ENCODE results near the gene LPAR3. TPM values are rescaled to one million over a fixed set of nuclear protein-coding genes. Genes with fewer than 3 reads are reported as not detected.

LPAR3 gene
- total RNA-seq, 1 experiment from 2014 or later: not detected

DNA sequence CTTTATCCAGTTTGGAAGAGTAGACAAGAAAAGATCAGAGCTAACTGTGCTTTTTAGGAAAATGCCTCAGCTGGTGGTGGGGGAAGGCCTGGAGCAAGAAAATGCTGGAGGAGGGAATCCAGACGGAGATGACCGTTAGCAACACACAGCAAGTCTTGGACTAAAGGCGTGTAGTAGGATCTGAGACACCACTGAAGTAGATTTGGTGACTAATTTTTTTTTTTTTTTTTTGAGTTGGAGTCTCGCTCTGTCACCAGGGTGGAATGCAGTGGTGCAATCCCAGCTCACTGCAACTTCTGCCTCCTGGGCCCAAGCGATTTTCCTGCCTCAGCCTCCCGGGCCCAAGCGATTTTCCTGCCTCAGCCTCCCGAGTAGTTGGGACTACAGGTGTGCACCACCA lies 41.2 kb downstream of the LPAR3 start:
- POLR2A ChIA-PET (ENCODE audit: unreplicated experiment): interaction anchor here (0.7 kb wide), 1 partner anchor 424 kb away, joined by 3 read pairs; no protein-coding TSS in a partner anchor
- H3F3A ChIP-seq (ENCODE audit: insufficient read depth, low read depth): peaks cover 22% of the 10 kb centered on the region
- H2AFZ ChIP-seq: no peak overlapping the region
- H3K27me3 ChIP-seq (ENCODE audit: insufficient read depth, low read depth): no peaks in the 10 kb centered on the region
- H3K9me2 ChIP-seq (ENCODE audit: insufficient read depth): no peaks in the 10 kb centered on the region
- DNase-seq: peak; percentile 37 to 84
- intact Hi-C loops (cut with micrococcal nuclease; ENCODE audit: unreplicated experiment): no loop called here
- TF ChIP-seq, protein P1, sequence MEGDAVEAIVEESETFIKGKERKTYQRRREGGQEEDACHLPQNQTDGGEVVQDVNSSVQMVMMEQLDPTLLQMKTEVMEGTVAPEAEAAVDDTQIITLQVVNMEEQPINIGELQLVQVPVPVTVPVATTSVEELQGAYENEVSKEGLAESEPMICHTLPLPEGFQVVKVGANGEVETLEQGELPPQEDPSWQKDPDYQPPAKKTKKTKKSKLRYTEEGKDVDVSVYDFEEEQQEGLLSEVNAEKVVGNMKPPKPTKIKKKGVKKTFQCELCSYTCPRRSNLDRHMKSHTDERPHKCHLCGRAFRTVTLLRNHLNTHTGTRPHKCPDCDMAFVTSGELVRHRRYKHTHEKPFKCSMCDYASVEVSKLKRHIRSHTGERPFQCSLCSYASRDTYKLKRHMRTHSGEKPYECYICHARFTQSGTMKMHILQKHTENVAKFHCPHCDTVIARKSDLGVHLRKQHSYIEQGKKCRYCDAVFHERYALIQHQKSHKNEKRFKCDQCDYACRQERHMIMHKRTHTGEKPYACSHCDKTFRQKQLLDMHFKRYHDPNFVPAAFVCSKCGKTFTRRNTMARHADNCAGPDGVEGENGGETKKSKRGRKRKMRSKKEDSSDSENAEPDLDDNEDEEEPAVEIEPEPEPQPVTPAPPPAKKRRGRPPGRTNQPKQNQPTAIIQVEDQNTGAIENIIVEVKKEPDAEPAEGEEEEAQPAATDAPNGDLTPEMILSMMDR (conservative IDR thresholded peaks at IDR 0.05): no peak
- no peak for TF ChIP-seq EZH2 (IDR thresholded peaks at IDR 0.05; ENCODE audit: low read depth)
- H3K4me3 ChIP-seq: no peak overlapping the region
- H3K36me3 ChIP-seq (ENCODE audit: low read depth): no peaks in the 10 kb centered on the region
- no TSS peak for BruUV-seq (replicated peaks)
- no peaks in the 10 kb centered on the region for H4K20me1 ChIP-seq (ENCODE audit: insufficient read depth)
- peak overlapping the region; percentile 50 for H3K4me2 ChIP-seq
- H3K79me2 ChIP-seq (ENCODE audit: low read depth): no peaks in the 10 kb centered on the region
- no peaks in the 10 kb centered on the region for H3K9me3 ChIP-seq (ENCODE audit: insufficient read depth, low read depth)
- H3K27ac ChIP-seq: no peak overlapping the region
- CTCF ChIA-PET: no interaction called here
- H3K4me1 ChIP-seq (replicated peaks; ENCODE audit: insufficient read depth): peaks cover 51% of the 10 kb centered on the region

GRCh38 chr1:84849357-84849975 lies 43.5 kb downstream of the LPAR3 start:
- peaks cover 50% of the 10 kb centered on the region for H3K4me1 ChIP-seq (replicated peaks; ENCODE audit: insufficient read depth)
- H3K4me2 ChIP-seq: no peak overlapping the region
- H3K36me3 ChIP-seq (ENCODE audit: low read depth): no peaks in the 10 kb centered on the region
- no peaks in the 10 kb centered on the region; the same call in 1 of the 2 replicates for H3K9me3 ChIP-seq (ENCODE audit: insufficient read depth, low read depth)
- intact Hi-C loops (cut with micrococcal nuclease; ENCODE audit: unreplicated experiment): no loop called here
- no peak overlapping the region for H3K4me3 ChIP-seq
- H3K27ac ChIP-seq: no peak overlapping the region
- ChIA-PET POLR2A (ENCODE audit: unreplicated experiment) (no interaction called here), CTCF (no interaction called here)
- no peak overlapping the region for H2AFZ ChIP-seq
- no peak for DNase-seq
- H3F3A ChIP-seq (ENCODE audit: insufficient read depth, low read depth): peaks cover 15% of the 10 kb centered on the region
- H3K79me2 ChIP-seq (ENCODE audit: low read depth): no peaks in the 10 kb centered on the region
- no peaks in the 10 kb centered on the region for H3K27me3 ChIP-seq (ENCODE audit: insufficient read depth, low read depth)
- BruUV-seq (replicated peaks): no TSS peak
- H4K20me1 ChIP-seq (ENCODE audit: insufficient read depth): no peaks in the 10 kb centered on the region
- no peaks in the 10 kb centered on the region for H3K9me2 ChIP-seq (ENCODE audit: insufficient read depth)
- TF ChIP-seq, protein P1 (conservative IDR thresholded peaks at IDR 0.05): no peak
- TF ChIP-seq EZH2 (IDR thresholded peaks at IDR 0.05; ENCODE audit: low read depth): no peak

GRCh38 chr1:84847253-84848250 lies 45.5 kb downstream of the LPAR3 start:
- Histone ChIP-seq H3K79me2 (ENCODE audit: low read depth) (no peaks in the 10 kb centered on the region), H4K20me1 (ENCODE audit: insufficient read depth) (no peaks in the 10 kb centered on the region), H3K36me3 (ENCODE audit: low read depth) (no peaks in the 10 kb centered on the region), H3K27me3 (ENCODE audit: insufficient read depth, low read depth) (no peaks in the 10 kb centered on the region), H3K9me2 (ENCODE audit: insufficient read depth) (no peaks in the 10 kb centered on the region), H3K4me2 (peak overlapping the region; percentile 39), H3K4me1 (replicated peaks; ENCODE audit: insufficient read depth) (peaks cover 45% of the 10 kb centered on the region), H3K4me3 (no peak overlapping the region), H3K9me3 (ENCODE audit: insufficient read depth, low read depth) (no peaks in the 10 kb centered on the region; the same call in 1 of the 2 replicates), H3F3A (ENCODE audit: insufficient read depth, low read depth) (peaks cover 14% of the 10 kb centered on the region; the same call in 1 of the 2 replicates), H3K27ac (no peak overlapping the region), H2AFZ (no peak overlapping the region)
- TF ChIP-seq, protein P1 (conservative IDR thresholded peaks at IDR 0.05): no peak
- TF ChIP-seq EZH2 (IDR thresholded peaks at IDR 0.05; ENCODE audit: low read depth): no peak
- intact Hi-C loops (cut with micrococcal nuclease; ENCODE audit: unreplicated experiment): no loop called here
- peak; percentile 86 to 89 for DNase-seq
- BruUV-seq (replicated peaks): no TSS peak
- ChIA-PET CTCF (no interaction called here), POLR2A (ENCODE audit: unreplicated experiment) (no interaction called here)

Data from PC-9 (cell line).